NCI-H146 treated with DMSO at 0.1 percent for 48 hours (cell line): ENCODE results near the gene B4GALNT4.
A peak's percentile ranks its signal among the peaks of the same experiment; 100 is the strongest.
"Not testable (repeated sequence)": the region's sequence is repeated elsewhere in the genome, so short reads cannot be mapped to it uniquely, and the experiment has no call there.

Experiments used
- DNase-seq: peaks from one replicate; lab custom pipeline; 2025; ENCODE audit not compliant: unreplicated experiment; lab: John Stamatoyannopoulos, UW

B4GALNT4 gene

DNA sequence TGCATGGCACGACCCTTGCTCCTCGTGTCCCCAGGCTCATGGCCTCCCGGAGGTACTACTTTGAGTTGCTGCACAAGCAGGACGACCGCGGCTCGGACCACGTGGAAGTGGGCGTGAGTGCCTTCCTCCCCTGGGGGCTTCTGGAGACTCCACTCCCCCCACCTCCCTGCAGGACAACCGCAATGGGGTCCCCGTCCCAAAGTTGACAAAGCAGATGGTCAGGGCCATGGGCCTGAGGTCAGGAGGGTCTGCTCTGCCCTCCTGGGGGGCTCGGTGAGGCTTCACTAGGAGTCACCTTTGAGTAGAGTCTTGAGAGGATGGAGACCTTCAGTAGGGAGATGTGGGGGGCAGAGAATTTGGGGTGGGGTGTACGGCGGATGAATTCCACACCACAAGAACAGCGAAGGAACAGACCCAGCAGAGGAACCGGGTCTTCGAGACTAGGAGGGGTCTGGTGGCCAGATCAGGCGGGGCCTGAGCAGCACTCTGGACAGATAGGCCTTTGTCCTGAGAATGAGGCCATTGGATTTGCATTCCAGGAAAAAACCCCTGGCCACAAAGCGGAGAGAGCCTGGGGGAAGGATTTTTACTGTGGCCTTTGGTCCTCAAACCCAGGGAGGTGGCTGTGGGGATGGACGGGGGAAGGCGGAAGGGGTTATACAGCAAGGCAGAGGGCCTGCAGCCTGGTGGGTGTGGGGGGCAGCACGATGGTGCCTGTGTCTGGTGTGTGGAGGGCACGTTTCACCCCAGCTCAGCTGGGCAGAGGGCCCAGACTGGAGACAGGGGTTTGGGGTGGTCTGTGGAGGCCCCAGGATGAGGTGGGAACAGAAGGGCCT is 4.6 kb downstream of the B4GALNT4 start:
- no peak for DNase-seq

GRCh38 chr11:375065-376025 is 6.0 kb downstream of the B4GALNT4 start:
- no peak for DNase-seq

- no peak for DNase-seq
Observed at GRCh38 chr11:376531-377173, 7.4 kb downstream of the B4GALNT4 start.

- DNase-seq: no peak
Observed at GRCh38 chr11:377174-377865, 8.0 kb downstream of the B4GALNT4 start.

GRCh38 chr11:377883-378500 is 8.7 kb downstream of the B4GALNT4 start:
- no peak for DNase-seq

DNA sequence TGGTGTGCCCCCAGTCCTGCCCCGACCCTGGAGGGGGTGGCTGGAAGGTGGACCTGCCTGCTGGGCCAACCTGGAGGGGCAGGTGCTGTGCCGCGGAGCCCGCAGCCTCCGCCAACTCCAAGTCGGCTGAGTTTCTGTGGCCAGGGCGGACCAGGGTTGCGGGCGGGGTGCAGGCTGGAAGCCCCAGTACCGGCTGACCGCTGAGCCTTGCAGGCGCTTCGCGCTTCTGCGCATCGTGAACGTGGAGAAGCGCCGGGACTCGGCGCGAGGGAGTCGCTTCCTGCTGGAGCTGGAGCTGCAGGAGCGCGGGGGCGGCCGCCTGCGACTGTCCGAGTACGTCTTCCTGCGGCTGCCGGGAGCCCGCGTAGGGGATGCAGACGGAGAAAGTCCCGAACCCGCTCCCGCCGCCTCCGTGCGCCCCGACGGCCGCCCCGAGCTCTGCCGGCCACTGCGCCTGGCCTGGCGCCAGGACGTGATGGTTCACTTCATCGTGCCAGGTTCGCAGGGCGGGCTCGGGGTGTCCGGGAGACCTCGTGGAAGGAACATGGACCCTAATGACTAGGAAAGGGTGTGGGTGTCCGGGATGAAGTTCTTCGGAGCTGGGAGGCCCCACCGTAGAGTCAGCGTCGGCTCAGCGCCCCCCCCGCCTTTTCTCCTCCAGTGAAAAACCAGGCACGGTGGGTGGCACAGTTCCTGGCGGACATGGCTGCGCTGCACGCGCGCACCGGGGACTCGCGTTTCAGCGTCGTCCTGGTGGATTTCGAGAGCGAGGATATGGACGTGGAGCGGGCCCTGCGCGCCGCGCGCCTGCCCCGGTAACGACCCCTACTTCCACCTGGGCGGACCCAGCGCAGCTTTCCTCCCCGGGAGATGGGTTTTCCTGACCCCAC is 10.2 kb downstream of the B4GALNT4 start:
- DNase-seq: no peak

- DNase-seq: no peak
Observed at GRCh38 chr11:380095-380480, 10.8 kb downstream of the B4GALNT4 start.

DNA sequence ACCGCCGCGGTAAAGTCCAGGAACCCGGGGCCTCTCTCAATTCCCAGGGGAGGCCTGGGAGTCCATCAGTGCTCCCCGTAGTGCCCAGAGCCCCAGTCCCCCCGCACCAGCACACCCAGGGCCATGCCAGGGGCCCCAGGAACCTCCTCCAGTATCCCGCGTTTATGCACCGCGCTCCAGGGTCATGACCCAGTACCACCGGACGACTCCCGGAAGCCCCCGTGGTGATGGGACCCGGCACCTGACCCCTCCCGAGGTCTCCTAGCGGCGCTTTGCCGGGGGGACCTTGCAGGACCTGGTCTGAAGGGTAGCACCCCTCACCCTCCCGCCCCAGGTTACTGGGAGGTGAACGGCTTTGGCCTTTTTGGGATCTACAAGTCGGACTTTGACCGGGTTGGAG is 11.2 kb downstream of the B4GALNT4 start:
- DNase-seq: no peak

DNA sequence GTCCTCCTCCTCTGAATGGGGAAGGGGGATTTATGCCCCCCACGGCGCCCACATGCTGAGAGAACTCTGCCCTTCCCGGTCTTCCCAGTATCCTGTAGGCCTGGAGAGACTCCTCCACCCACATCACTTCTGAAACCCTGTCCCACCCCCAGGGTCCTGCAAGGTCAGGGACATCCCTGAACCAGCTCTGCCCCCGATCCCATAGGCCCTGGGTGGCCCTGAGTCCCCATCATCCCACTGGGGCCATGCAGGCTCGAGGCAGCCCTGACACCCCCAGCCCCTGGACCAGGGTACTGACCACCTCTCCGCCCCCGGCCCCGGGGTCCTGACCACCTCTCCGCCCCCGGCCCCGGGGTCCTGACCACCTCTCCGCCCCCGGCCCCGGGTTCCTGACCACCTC is 11.7 kb downstream of the B4GALNT4 start:
- DNase-seq: no peak

DNA sequence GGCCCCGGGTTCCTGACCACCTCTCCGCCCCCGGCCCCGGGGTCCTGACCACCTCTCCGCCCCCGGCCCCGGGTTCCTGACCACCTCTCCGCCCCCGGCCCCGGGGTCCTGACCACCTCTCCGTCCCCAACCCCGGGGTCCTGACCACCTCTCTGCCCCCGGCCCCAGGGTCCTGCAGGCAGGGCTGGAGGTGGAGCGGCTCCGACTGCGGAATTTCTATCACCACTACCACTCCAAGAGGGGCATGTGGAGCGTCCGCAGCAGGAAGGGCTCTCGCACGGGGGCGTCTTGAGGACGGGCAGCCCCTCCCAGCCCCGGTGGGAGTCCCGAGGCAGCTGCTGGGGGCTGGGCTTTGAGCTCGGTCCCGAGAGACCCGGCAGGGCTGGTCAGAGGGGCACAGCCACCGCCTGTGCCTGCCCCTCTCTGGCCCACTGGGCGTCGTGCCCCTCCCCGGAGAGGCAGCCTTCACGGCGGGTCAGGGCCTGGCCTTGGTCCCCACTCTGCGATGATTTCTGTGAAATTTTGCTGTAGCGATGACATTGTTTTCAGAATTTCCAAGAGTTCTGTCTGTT is 12.3 kb downstream of the B4GALNT4 start:
- no peak for DNase-seq

- no peak for DNase-seq
Observed at GRCh38 chr11:382081-382629, 12.9 kb downstream of the B4GALNT4 start.

DNA sequence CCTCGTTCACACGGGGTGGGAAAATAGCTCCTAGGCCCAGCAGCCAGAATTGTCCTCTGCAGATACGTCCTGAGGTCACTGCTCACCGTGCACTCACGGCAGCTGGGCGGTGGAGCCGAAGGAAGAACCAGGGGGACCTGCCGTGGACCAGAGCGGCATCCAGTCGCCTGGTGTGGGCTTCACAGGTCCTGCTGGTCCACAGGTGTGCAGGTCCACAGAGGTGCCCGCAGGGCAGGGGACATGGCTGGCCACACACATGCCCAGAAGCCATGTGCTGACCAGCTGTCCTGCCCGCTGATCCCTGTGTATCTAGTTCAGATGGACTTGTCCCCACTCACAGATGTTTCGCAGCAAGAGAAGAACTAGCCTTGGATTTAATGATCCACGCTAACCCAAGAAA is 14.1 kb downstream of the B4GALNT4 start:
- DNase-seq: no peak

DNA sequence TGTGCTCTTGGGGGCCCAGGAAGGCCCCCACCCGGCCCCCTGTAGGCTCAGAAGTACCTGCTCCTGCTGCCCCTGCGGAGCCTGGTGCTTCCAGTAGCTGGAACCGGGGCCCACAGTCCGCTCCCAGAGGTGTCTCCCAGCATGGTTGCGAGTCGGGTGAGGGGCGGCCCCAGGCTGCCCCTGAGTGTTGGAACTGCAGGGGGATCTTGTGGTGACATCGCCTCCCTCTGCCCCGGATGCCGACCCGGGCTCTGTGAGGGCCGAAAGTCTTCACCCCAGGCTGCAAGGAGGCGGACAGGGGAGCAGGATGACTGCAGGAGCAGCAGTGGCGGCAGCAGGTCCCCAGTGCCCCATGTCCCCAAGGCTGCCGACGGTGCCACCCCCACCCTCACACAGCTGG is 15.2 kb downstream of the B4GALNT4 start:
- no peak for DNase-seq

DNA sequence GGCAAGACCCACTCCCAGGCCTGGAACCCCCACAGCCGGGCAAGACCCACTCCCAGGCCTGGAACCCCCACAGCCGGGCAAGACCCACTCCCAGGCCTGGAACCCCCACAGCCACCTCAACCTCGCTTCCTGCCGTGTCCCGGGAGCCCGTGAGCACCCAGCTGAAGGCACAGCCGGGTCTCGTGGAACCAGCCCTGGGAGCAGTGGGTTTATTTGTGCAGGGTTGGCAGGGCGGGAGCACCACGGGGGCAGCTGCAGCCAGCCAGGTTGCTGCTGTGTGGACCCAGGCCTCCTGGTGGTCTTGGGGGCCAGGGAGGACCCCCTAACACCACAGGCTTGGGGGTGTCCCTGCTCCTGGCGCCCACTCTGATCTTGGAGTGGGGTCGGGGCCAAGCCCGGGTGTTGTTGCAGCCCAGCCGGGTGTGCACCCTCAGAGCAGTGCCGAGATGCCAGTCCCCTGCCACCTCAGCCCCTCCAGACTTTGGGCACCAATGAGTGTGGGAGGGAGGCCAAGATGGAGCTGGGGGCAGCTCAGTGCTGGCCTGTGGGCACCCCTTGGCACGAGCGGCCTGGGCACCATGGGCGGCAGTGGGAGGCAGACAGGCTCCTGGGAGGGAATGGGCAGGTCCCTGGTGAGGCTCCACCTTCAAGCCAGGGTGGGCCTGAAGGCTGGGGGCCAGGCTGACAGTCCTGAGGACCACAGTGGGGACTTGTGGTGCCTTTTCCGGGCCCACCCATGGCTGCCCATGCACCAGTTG is 16.5 kb downstream of the B4GALNT4 start:
- no peak for DNase-seq

- DNase-seq: no peak
Observed at GRCh38 chr11:386483-386882, 17.2 kb downstream of the B4GALNT4 start.

DNA sequence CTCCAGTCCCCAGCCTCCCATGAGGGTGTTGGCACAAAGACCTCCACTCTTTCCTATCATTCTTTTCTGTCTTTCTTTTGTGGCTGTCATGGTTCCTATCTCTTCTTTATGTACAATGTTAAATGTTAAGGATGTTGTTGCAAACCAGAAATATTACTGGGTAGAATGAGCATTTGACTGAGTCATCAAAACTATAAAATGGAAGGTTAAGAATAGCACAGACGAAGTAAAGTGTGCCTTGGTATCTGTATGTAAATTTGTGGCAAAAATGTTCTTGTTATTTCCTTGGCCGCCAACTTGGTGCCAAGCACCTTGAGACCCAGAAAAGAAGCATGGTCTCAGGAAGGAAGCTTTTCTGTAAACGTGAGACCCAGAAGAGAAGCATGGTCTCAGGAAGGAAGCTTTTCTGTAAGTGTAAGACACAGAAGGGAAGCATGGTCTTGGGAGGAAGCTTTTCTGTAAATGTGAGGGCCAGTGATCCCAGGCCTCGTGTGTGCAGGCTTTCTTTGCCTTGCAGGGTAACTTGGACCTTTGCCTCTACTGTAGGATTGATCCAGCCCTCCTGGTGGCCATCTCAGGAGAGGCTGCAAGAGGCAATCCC is 18.0 kb downstream of the B4GALNT4 start:
- no peak for DNase-seq

DNA sequence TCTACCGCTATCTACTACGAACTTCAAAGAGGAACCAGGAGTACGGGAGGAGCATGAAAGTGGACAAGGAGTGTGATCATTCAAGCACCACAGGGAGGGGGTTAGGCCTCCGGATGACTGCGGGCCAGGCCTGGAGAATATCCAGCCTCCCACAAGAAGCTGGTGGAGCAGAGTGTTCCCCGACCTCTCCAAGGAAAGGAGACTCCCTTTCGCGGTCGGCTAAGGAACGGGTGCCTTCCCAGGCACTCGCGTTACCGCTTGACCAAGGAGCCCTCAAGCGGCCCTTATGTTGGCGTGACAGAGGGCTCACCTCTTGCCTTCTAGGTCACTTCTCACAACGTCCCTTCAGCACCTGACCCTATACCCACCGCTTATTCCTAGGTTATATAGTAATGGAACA is 20.1 kb downstream of the B4GALNT4 start:
- not testable (repeated sequence) for DNase-seq

GRCh38 chr11:390175-390574 is 20.9 kb downstream of the B4GALNT4 start:
- DNase-seq: peak; percentile 9
